B cell (primary cell): ENCODE data around the gene SIRT7. TPM values are rescaled to one million over a fixed set of nuclear protein-coding genes. Genes with fewer than 3 reads are reported as not detected.

Experiments
- ATAC-seq: fragments of 200-7000 bp; cut with Tn5 transposase; one replicate; pipeline ENCODE4 v1.10.0; 2021; ENCODE audit warnings: low read depth, mild to moderate bottlenecking, moderate number of reproducible peaks, moderate library complexity
- CTCF ChIA-PET: fragments of 350-600 bp; sonication (Branson Sonifier 250); formaldehyde crosslinking; loops from one replicate; lab custom pipeline; 2021; ENCODE audit warnings: antibody characterized with exemption, inconsistent platforms; lab: Charles Lee
- POLR2A ChIA-PET: fragments of 350-600 bp; sonication (Branson Sonifier 250); formaldehyde crosslinking; loops from one replicate; lab custom pipeline; 2021; ENCODE audit warnings: antibody characterized with exemption; lab: Charles Lee
- DNase-seq: peaks from one replicate; pipeline ENCODE4 v3.0.0; 2013
- H2AFZ ChIP-seq: 2 replicates; pipeline ENCODE4 v1.6.1; 2012; ENCODE audit warnings: mild to moderate bottlenecking, low read depth, low read length; ENCODE audit not compliant: insufficient read depth, poor library complexity, severe bottlenecking
- H3K27ac ChIP-seq, 2 donors: 1 replicate in 1 of 2; 2 replicates in 1 of 2; pipeline ENCODE4 v1.5.1; 2012 to 2013; ENCODE audit warnings: low read length in 2 of 2, mild to moderate bottlenecking in 2 of 2, moderate library complexity in 1 of 2
- H3K27me3 ChIP-seq, 4 experiments: fragments of 200-600 bp in 1 of 4; sonication (generic) in 1 of 4; replicated peaks in 1 of 4; 1 replicate in 2 of 4; 2 replicates in 2 of 4; pipeline versions ENCODE4 v1.6.1 to v1.7.0; 2013 to 2016; ENCODE audit warnings: low read length in 3 of 4, mild to moderate bottlenecking in 2 of 4, mixed read lengths in 1 of 4, moderate library complexity in 1 of 4; ENCODE audit not compliant: insufficient read depth in 4 of 4, control insufficient read depth in 3 of 4; ENCODE audit errors: control extremely low read depth in 1 of 4
- H3K36me3 ChIP-seq, 2 experiments: replicated peaks in 1 of 2; 1 replicate in 1 of 2; 2 replicates in 1 of 2; pipeline versions ENCODE4 v1.6.1 to v1.7.1; 2013; ENCODE audit warnings: low read length in 1 of 2; ENCODE audit not compliant: insufficient read depth in 2 of 2, control insufficient read depth in 1 of 2; ENCODE audit errors: control extremely low read depth in 1 of 2, extremely low read depth in 1 of 2
- H3K4me1 ChIP-seq, 2 donors: fragments of 200-600 bp in 1 of 2; sonication (generic) in 1 of 2; 1 replicate in 1 of 2; 2 replicates in 1 of 2; pipeline versions ENCODE4 v1.5.1 to v1.6.1; 2013 to 2017; ENCODE audit warnings: low read length in 2 of 2; ENCODE audit not compliant: control insufficient read depth in 2 of 2, insufficient read depth in 2 of 2
- H3K4me2 ChIP-seq: replicated peaks from 2 replicates; pipeline ENCODE3; 2012; ENCODE audit warnings: mild to moderate bottlenecking, low read depth, low read length; ENCODE audit not compliant: poor library complexity, severe bottlenecking
- H3K4me3 ChIP-seq, 5 experiments: fragments of 200-600 bp in 1 of 5; sonication (generic) in 1 of 5; 1 replicate in 3 of 5; 2 replicates in 2 of 5; pipeline versions ENCODE4 v1.5.1 to v1.7.0; 2011 to 2016; ENCODE audit warnings: low read length in 4 of 5, mild to moderate bottlenecking in 4 of 5, low read depth in 2 of 5, control low read depth in 1 of 5, moderate library complexity in 1 of 5; ENCODE audit not compliant: insufficient read depth in 1 of 5; ENCODE audit errors: control extremely low read depth in 1 of 5, extremely low read depth in 1 of 5
- H3K79me2 ChIP-seq: fragments of 200-600 bp; sonication (generic); one replicate; pipeline ENCODE4 v1.6.0; 2016; ENCODE audit warnings: low read length; ENCODE audit not compliant: control insufficient read depth, insufficient read depth
- H3K9ac ChIP-seq: fragments of 200-600 bp; sonication (generic); 2 replicates; pipeline ENCODE4 v1.6.1; 2017; ENCODE audit warnings: mild to moderate bottlenecking, low read length, moderate library complexity
- H3K9me3 ChIP-seq, 3 donors: one replicate each; pipeline versions ENCODE4 v1.6.1 to v1.7.1; 2013; ENCODE audit warnings: low read length in 2 of 3; ENCODE audit not compliant: control insufficient read depth in 2 of 3, insufficient read depth in 1 of 3; ENCODE audit errors: control extremely low read depth in 1 of 3
- H4K20me1 ChIP-seq: 2 replicates; pipeline ENCODE4 v1.6.0; 2012; ENCODE audit warnings: mild to moderate bottlenecking, low read length; ENCODE audit not compliant: insufficient read depth, control insufficient read depth, poor library complexity, severe bottlenecking
- H3K27ac Mint-ChIP-seq: one replicate; pipeline ENCODE4 v1.8.0; 2021; ENCODE audit warnings: mixed read lengths
- H3K27me3 Mint-ChIP-seq: one replicate; pipeline ENCODE4 v1.8.0; 2021; ENCODE audit warnings: mixed read lengths
- H3K4me1 Mint-ChIP-seq: one replicate; pipeline ENCODE4 v1.8.0; 2021; ENCODE audit warnings: mixed read lengths
- H3K4me3 Mint-ChIP-seq: one replicate; pipeline ENCODE4 v1.8.0; 2021; ENCODE audit warnings: mixed read lengths
- H3K9me3 Mint-ChIP-seq: one replicate; pipeline ENCODE4 v1.8.0; 2022; ENCODE audit warnings: mixed read lengths; ENCODE audit not compliant: insufficient read depth
- CTCF ChIP-seq: fragments of 200-600 bp; IDR thresholded peaks from one replicate; pipeline ENCODE4 v1.8.0; 2022; ENCODE audit warnings: antibody characterized with exemption, mild to moderate bottlenecking
- EZH2 ChIP-seq: IDR thresholded peaks from 2 replicates; pipeline ENCODE4 v1.6.1; 2012; ENCODE audit warnings: borderline replicate concordance, low read depth, mild to moderate bottlenecking, moderate library complexity, low read length; ENCODE audit not compliant: insufficient read depth, poor library complexity, severe bottlenecking
- WGBS: methylation state at CpG from one replicate; pipeline ENCODE4 v1.1.5; 2013; ENCODE audit warnings: missing lambda C conversion rate; ENCODE audit not compliant: insufficient coverage; 5-methylcytosine and 5-hydroxymethylcytosine counted together
- intact Hi-C: fragments of 100-400 bp; cut with micrococcal nuclease; formaldehyde crosslinking; loops from one replicate; pipeline ENCODE4 v1.10.0; 2022
- polyA plus RNA-seq: library from polyadenylated mRNA; depleted of rRNA; stranded (reverse); fragments of >200 nt; gene quantifications from 2 replicates; pipeline ENCODE4 v1.2.3, GENCODE V29; 2012
- total RNA-seq, 2 donors: library from RNA; stranded (reverse); fragments of 120-200 nt in 1 of 2; gene quantifications; 1 replicate in 1 of 2; 2 replicates in 1 of 2; pipeline versions ENCODE4 v1.2.3 to v1.2.4, GENCODE V29; 2013 to 2022

Gene SIRT7
- total and polyA plus RNA-seq, 2 donors (not counting 1 experiment from before 2014, with no cell fraction given) = 77.2 to 82.7 TPM

GRCh38 chr17:81891303-81891552 lies 26.7 kb downstream of the SIRT7 start:
- peaks cover 2% of the 10 kb centered on the region for H4K20me1 ChIP-seq
- Mint-ChIP-seq H3K4me1 (peaks cover 19% of the 10 kb centered on the region), H3K27ac (peak overlapping the region; percentile 99), H3K9me3 (no peaks in the 10 kb centered on the region), H3K27me3 (no peaks in the 10 kb centered on the region), H3K4me3 (peak overlapping the region; percentile 98)
- no peaks in the 10 kb centered on the region for H3K9me3 ChIP-seq
- H3K4me2 ChIP-seq = peak overlapping the region; percentile 93
- TF ChIP-seq CTCF (no peak), EZH2 (no peak)
- peak overlapping the region in 3 of 5 experiments; percentile 62 to 71 (median 64) for H3K4me3 ChIP-seq
- CTCF ChIA-PET = interaction anchor here (1.3 kb wide), 1 partner anchor 69 kb away, joined by 3 read pairs; no protein-coding TSS in a partner anchor
- H3K9ac ChIP-seq = peak overlapping the region; percentile 84
- H3K27ac ChIP-seq = peak overlapping the region; percentile 34 to 83
- intact Hi-C loops = loop anchor here (1.0 to 5.0 kb wide), 7 partner anchors 20 to 208 kb away; partner anchors contain the start of genes ARL16, MAFG, MCRIP1 and MRPL12
- H3K36me3 ChIP-seq = peaks cover 2 to 42% of the 10 kb centered on the region in 2 experiments
- POLR2A ChIA-PET = interaction anchor here (1.0 kb wide), 1 partner anchor 208 kb away, joined by 3 read pairs; the partner anchor contains the start of genes ARL16 and HGS
- H3K27me3 ChIP-seq = no peaks in the 10 kb centered on the region
- peaks cover 47% of the 10 kb centered on the region for H3K79me2 ChIP-seq
- H3K4me1 ChIP-seq = peaks cover 10 to 25% of the 10 kb centered on the region in 2 donors
- WGBS = under 1% methylated on average over 40 of the region's 40 CpGs
- ATAC-seq (no peak), DNase-seq (no peak)
- H2AFZ ChIP-seq = peak overlapping the region; percentile 84
